Measurements from ENCODE around the gene PPM1A. TPM values are rescaled to one million over a fixed set of nuclear protein-coding genes. Genes with fewer than 3 reads are reported as not detected.

PPM1A gene
- polyA plus RNA-seq, 6 donors from 2014 or later: 16.4 to 30.5 (median 17.2) TPM

DNA sequence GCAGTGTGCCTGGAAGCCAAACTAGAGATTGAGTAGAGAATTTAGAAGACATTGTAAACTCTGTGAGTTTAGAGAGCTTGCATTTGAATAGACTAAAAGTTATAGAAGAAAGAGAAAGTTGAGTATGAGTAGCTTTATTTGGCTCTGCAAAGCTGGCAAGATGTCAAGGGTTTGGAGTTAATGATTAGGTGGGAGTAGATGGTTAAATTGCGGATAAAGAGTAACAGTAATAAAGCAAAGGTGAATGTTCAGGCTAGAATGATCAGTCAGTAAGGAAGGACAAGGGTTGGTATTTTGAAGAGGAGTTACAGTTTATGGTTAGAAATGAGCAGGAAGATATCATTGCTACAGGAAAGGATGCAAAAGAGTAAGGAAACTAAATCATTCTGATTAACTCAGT lies 5.2 kb downstream of the PPM1A start:
- Mint-ChIP-seq H3K27ac (peak overlapping the region in 1 of 6 donors; percentile 17), H3K4me1 (peaks cover 33 to 52% (median 49%) of the 10 kb centered on the region in 3 donors), H3K36me3 (no peaks in the 10 kb centered on the region), H3K27me3 (no peaks in the 10 kb centered on the region), H3K9me3 (no peaks in the 10 kb centered on the region), H3K4me3 (no peak overlapping the region)
- DNase-seq (no peak), ATAC-seq (ENCODE audit: low read depth in 2 of 2) (no peak)

DNA sequence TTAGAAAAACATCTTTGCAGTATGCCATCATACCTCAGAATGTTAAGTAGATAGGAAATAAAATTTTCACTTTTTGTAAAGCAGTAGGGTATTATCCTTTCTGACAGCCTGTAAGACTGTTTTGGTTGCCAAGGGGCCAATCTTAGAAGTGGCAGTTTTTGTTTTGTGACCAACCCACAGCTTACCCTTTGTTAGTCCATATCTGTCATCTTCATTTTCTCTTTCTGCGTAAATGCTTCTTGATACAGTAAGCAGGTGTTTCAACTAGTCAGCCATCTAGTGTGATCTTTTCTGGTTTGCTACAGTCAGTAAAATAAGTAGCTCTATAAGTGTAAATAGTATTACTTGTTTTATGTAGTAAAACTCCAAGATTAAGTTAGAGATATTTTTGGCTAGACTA lies 8.8 kb downstream of the PPM1A start:
- Mint-ChIP-seq H3K27me3 (no peaks in the 10 kb centered on the region), H3K9me3 (no peaks in the 10 kb centered on the region), H3K4me1 (peaks cover 25 to 31% (median 29%) of the 10 kb centered on the region in 3 donors), H3K4me3 (no peak overlapping the region), H3K27ac (no peak overlapping the region), H3K36me3 (no peaks in the 10 kb centered on the region)
- no peak for DNase-seq
- no peak for ATAC-seq (ENCODE audit: low read depth in 2 of 2)

DNA sequence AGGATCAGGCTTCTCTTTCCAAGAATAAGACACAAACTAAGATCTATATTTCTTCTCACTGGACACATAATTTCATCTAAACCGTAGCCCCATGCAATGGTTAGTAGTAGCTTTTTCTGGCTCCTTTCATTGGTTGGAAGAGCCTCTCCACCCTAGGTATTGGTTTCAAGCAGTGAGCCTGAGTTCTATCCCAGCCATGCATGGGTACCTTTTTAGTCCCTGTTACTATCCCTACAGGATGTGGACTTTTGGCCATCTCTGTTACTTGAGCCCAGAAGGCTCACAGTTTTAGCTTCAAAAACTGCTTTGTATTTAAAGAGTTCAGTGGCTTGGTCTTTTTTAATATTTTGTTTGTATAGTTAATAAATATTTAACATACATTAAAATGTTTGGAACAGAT lies 16.1 kb downstream of the PPM1A start:
- no peak overlapping the region for H3K4me3 Mint-ChIP-seq
- H3K27ac Mint-ChIP-seq: peak overlapping the region in 2 of 6 donors; percentile 19 to 79
- peaks cover 0 to 7% of the 10 kb centered on the region in 2 donors for H3K36me3 Mint-ChIP-seq
- peaks cover 0 to 12% (median 4%) of the 10 kb centered on the region in 7 donors for H3K9me3 Mint-ChIP-seq
- ATAC-seq (ENCODE audit: low read depth in 2 of 2) (no peak), DNase-seq (no peak)
- no peaks in the 10 kb centered on the region for H3K27me3 Mint-ChIP-seq
- H3K4me1 Mint-ChIP-seq: peaks cover 9 to 31% (median 22%) of the 10 kb centered on the region in 3 donors

DNA sequence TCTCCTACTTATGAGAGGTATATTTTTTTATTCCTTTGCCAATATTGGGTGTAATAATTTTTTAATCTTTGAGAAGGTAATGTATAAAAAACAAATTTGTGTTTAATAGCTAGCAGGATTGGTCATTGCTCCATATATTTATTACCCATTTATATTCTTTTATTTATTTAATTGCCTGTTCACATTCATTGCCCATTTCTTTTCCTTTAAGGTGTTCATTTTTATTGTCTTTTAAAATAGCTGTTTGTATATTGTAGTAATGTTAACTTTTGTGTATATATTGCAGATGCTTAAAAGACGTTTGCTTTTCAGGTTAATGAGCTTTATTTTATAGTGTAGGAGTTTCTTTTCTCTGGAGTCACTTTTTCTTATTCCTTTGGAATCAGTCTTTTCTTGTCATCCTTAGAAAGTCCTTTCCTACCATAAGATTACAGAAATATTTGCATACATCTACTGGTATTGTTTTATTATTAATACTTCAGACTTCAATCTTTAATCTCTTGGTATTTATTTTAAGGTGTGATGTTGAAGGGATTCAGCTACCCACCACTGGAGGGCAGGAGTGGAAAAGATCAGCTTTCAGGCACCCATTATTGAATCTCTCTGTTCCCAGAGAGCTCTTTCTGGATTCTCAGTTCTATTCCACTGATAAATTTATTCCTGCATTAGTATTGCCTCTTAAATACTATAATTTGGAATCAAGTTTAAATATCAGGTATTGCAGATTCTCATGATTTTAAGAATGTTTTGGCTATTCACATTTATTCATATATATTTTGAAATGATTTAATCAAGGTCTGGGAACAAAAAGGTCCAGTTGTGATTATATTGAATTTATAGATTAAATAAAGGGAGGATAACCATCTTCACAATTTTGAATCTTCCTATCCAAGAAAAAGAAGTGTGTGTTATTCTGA lies 17.3 kb downstream of the PPM1A start:
- DNase-seq: peak; percentile 11
- H3K27me3 Mint-ChIP-seq: no peaks in the 10 kb centered on the region

DNA sequence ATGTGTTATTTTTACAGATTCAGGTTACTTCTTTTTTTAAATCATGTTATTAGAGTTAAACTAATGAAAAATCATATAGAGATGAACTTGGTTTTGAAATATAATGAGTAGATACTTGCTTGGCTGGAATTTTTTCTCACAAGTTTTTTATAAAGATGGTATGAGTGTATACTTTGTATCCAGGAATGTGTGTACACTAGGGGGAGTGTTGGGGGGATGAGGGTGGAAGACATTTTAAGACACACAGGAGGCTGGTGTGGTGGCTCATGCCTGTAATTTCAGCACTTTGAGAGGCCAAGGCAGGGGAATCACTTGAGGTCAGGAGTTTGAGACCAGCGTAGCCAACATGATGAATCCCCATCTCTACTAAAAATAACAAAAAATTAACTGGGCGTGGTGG lies 23.2 kb downstream of the PPM1A start:
- Mint-ChIP-seq H3K27me3 (no peaks in the 10 kb centered on the region), H3K27ac (peak overlapping the region in 2 of 6 donors; percentile 22 to 78)

More for the DNA sequence above, 17.3 kb downstream of the PPM1A start:
- peaks cover 5 to 30% (median 20%) of the 10 kb centered on the region in 3 donors for H3K4me1 Mint-ChIP-seq
- no peak overlapping the region for H3K27ac Mint-ChIP-seq
- peaks cover 0 to 12% (median 4%) of the 10 kb centered on the region in 7 donors for H3K9me3 Mint-ChIP-seq
- no peak overlapping the region for H3K4me3 Mint-ChIP-seq
- peaks cover 4 to 8% of the 10 kb centered on the region in 2 donors for H3K36me3 Mint-ChIP-seq
- peak; percentile 63 to 69 for ATAC-seq (ENCODE audit: low read depth in 2 of 2)

DNA sequence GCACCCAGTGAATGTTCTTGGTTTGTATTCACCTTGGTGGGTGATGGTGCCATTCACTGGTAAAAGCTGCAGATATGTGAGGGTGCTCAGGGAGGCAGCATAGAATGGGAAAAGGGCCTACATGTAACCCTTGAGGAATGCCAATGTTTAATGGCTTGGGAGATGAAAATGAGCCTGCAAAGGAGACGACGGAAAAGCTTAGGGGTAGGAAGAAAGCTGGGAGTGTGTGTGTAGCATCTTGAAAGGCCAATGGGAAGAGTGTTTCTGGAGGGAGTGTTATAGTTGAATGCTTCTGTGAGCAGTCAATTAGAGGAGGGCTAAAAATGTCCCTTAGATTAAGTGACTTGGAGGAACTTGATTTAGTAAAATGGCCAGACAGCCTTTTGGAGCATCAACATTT lies 24.9 kb downstream of the PPM1A start:
- H3K27ac Mint-ChIP-seq: peak overlapping the region in 2 of 6 donors; percentile 15 to 73

More for the DNA sequence above, 23.2 kb downstream of the PPM1A start:
- Mint-ChIP-seq H3K4me1 (peaks cover 30 to 58% (median 53%) of the 10 kb centered on the region in 3 donors), H3K9me3 (peaks cover 0 to 5% (median 0%) of the 10 kb centered on the region in 7 donors), H3K4me3 (peak overlapping the region in 1 of 8 donors; percentile 57), H3K36me3 (peaks cover 8 to 12% of the 10 kb centered on the region in 2 donors)
- no peak for ATAC-seq (ENCODE audit: low read depth in 2 of 2)
- no peak for DNase-seq

DNA sequence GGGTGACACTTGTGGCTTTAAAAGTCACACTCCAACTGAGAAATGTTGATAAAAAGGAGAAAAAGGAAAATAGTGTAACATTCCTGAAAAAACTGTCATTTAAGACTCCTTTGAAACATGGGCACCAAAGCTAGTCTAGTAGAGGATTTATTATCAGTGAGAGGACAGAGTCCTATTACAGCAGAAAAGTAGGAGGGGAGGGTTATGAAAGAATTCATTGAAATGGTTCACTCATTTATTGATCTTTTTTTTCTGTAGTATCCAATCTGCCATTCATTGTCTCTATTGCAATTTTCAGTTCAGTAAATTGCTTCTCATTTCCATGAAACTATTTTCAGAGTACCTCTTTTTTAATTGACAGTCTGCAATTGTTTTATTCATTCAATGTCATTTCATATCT lies 25.4 kb downstream of the PPM1A start:
- Mint-ChIP-seq H3K9me3 (peaks cover 0 to 5% (median 0%) of the 10 kb centered on the region in 7 donors), H3K4me3 (peak overlapping the region in 4 of 8 donors; percentile 3 to 37 (median 22)), H3K27ac (peak overlapping the region in 1 of 6 donors; percentile 19), H3K4me1 (peaks cover 39 to 65% (median 51%) of the 10 kb centered on the region in 3 donors), H3K36me3 (peaks cover 8 to 17% of the 10 kb centered on the region in 2 donors), H3K27me3 (no peaks in the 10 kb centered on the region)
- no peak for ATAC-seq (ENCODE audit: low read depth in 2 of 2)
- DNase-seq: no peak

More for the DNA sequence above, 24.9 kb downstream of the PPM1A start:
- Mint-ChIP-seq H3K4me1 (peaks cover 39 to 60% (median 51%) of the 10 kb centered on the region in 3 donors), H3K27me3 (no peaks in the 10 kb centered on the region), H3K9me3 (peaks cover 0 to 5% (median 0%) of the 10 kb centered on the region in 7 donors), H3K36me3 (peaks cover 8 to 16% of the 10 kb centered on the region in 2 donors), H3K4me3 (peak overlapping the region in 6 of 8 donors; percentile 2 to 63 (median 23))
- ATAC-seq (ENCODE audit: low read depth in 2 of 2): no peak
- DNase-seq: no peak

DNA sequence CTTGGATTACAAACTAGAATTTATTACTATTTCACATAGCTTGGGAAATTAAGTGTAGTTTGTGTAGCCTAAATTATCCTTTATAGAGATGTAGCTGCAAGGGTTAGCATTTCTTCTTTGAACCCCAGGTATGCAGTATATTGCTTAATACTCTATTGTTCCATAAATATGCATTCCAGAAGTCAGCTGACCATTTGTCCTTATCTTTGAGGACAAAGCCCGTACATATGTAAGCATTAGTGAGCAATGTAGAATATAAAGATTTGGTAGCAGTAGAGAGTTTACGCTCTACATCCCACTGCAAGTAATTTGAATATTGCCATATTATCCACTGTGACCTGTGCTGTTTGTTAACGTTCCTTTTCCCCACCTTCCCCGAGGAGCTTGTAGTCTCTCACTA lies 26.9 kb downstream of the PPM1A start:
- Mint-ChIP-seq H3K36me3 (peaks cover 0 to 16% of the 10 kb centered on the region in 2 donors), H3K9me3 (peaks cover 0 to 5% (median 0%) of the 10 kb centered on the region in 7 donors), H3K4me3 (no peak overlapping the region)

DNA sequence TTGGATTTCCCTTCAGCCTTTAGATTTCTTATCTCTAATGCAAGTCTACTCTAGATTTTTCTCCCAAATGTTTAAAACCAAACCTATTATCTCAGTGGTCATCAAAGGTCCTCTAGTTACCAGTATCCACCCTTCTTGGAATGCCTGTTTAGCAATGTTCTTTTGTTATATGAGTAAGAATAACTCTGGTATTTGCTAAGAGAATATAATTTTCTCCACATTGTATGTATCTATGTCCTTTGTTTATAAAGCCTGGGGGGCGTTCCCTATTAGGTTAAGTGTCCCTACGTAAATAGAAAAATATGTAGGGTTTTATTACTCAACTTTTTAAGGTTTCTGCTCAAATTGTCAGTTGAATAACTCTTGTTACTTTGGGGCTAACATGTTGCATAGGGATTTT lies 27.3 kb downstream of the PPM1A start:
- Mint-ChIP-seq H3K27ac (peak overlapping the region in 1 of 6 donors; percentile 36), H3K4me3 (no peak overlapping the region), H3K27me3 (no peaks in the 10 kb centered on the region), H3K36me3 (peaks cover 0 to 11% of the 10 kb centered on the region in 2 donors), H3K4me1 (peaks cover 35 to 57% (median 44%) of the 10 kb centered on the region in 3 donors), H3K9me3 (peaks cover 0 to 5% (median 0%) of the 10 kb centered on the region in 7 donors)
- no peak for ATAC-seq (ENCODE audit: low read depth in 2 of 2)
- no peak for DNase-seq

More for the DNA sequence above, 26.9 kb downstream of the PPM1A start:
- DNase-seq (no peak), ATAC-seq (ENCODE audit: low read depth in 2 of 2) (no peak)
- Mint-ChIP-seq H3K27ac (peak overlapping the region in 1 of 6 donors; percentile 84), H3K4me1 (peaks cover 38 to 58% (median 47%) of the 10 kb centered on the region in 3 donors), H3K27me3 (no peaks in the 10 kb centered on the region)

DNA sequence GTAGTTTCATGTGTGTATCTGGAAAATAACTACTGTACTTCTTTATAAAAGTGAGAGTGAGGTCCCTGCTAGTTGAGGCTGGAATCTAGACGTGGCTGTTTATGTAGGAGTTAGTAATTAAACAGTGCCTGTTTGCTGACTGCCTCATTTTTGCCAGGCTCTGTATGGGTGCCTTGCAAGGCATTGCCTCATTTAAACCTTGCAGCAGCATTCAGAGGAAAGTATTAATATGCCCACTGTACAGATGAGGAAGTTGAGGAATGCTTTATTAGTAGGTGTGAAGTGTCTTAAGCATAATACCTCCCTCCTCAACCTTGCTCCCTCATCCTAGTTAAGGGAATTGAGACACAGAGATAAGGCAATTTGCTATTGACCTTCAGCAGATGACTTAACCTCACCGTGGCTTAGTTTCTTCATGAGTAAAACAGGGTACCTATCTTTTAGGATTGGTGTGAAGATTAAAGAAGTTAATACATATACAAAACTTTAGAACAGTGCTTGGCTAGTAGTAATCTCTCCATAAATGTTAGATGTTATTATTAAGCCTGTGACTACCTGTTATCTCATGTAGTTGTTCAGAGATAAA lies 28.7 kb downstream of the PPM1A start:
- Mint-ChIP-seq H3K4me3 (no peak overlapping the region), H3K27me3 (no peaks in the 10 kb centered on the region), H3K27ac (no peak overlapping the region), H3K9me3 (peaks cover 0 to 5% (median 0%) of the 10 kb centered on the region in 7 donors), H3K36me3 (peaks cover 5 to 15% of the 10 kb centered on the region in 2 donors), H3K4me1 (peaks cover 36 to 51% (median 39%) of the 10 kb centered on the region in 3 donors)
- ATAC-seq (ENCODE audit: low read depth in 2 of 2): no peak
- DNase-seq: no peak

DNA sequence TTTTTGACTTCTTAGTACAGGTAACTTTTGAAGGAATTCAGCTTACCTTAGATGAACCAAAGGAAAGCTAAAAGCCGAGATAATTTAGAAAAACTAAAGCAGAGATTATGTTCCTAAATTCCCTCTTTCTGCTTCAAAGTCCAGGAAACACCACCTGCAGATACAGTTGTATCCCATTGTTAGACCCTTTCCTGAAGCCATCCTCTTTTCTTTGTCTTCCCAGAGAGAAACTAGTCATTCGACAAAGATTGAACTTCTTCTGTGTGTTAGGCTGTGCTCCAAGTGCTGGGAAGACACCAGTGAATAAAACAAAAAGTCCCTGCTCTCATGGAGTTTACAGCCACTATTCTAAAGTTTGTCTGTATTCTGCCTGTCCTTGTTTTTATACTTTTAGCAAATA lies 29.3 kb downstream of the PPM1A start:
- ATAC-seq (ENCODE audit: low read depth in 2 of 2) (no peak), DNase-seq (no peak)
- H3K27me3 Mint-ChIP-seq: no peaks in the 10 kb centered on the region
- H3K36me3 Mint-ChIP-seq: peaks cover 12 to 21% of the 10 kb centered on the region in 2 donors
- H3K4me3 Mint-ChIP-seq: no peak overlapping the region
- peak overlapping the region in 1 of 6 donors; percentile 9 for H3K27ac Mint-ChIP-seq
- H3K9me3 Mint-ChIP-seq: peaks cover 0 to 5% (median 0%) of the 10 kb centered on the region in 7 donors
- peaks cover 30 to 44% (median 38%) of the 10 kb centered on the region in 3 donors for H3K4me1 Mint-ChIP-seq

DNA sequence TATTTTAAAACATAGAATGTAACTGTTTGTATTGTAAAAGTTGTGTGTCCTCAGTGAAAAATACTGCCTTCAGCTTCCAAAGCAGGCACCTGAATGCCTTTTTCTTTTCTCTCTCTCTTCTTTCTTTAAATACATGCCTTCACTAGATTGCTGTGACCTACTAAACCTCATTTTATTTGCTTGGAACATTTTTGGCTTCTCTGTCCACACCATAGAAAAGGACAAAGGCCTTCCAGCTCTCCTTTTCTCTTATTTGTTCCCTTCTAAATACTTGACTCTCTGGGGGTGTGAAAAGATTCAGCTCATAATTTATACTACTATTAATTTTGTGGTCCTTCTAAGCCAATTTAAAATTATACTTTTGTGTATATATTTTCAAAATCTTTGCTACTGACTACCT lies 38.4 kb downstream of the PPM1A start:
- Mint-ChIP-seq H3K4me3 (no peak overlapping the region), H3K9me3 (no peaks in the 10 kb centered on the region), H3K27ac (no peak overlapping the region), H3K36me3 (peaks cover 28 to 30% of the 10 kb centered on the region in 2 donors), H3K27me3 (no peaks in the 10 kb centered on the region), H3K4me1 (peaks cover 0 to 9% (median 0%) of the 10 kb centered on the region in 3 donors)
- ATAC-seq (ENCODE audit: low read depth in 2 of 2) (no peak), DNase-seq (no peak)

DNA sequence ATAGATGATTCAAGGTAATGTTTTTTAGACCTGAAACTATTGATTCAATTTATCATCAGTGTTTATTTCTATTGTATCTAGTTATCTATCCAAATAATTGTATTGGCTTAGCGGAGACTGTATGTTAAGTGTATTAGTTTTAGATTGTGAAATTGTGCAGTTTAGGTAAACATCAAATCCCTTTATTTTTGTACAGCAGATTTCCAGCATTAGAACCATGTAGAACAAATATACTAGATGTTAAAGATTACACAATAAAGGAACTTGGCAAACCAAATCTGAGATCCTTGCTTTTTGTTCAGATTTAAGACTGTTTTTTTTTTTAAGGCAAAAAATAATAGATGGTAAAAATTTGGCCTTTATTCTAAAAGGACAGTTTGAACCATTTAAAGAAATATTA lies 39.3 kb downstream of the PPM1A start:
- DNase-seq: no peak
- no peak overlapping the region for H3K4me3 Mint-ChIP-seq
- H3K27ac Mint-ChIP-seq: no peak overlapping the region
- H3K9me3 Mint-ChIP-seq: no peaks in the 10 kb centered on the region
- no peak for ATAC-seq (ENCODE audit: low read depth in 2 of 2)
- peaks cover 20 to 25% of the 10 kb centered on the region in 2 donors for H3K36me3 Mint-ChIP-seq
- no peaks in the 10 kb centered on the region for H3K27me3 Mint-ChIP-seq
- peaks cover 0 to 3% (median 0%) of the 10 kb centered on the region in 3 donors for H3K4me1 Mint-ChIP-seq
